ENCODE data around the gene TEX44. TPM values are rescaled to one million over a fixed set of nuclear protein-coding genes. Genes with fewer than 3 reads are reported as not detected.

The TEX44 gene
- total and polyA plus RNA-seq, 2 of the 13 experiments (the other 11 are each of a cell fraction or from before 2014, with no cell fraction given), result not detected

DNA sequence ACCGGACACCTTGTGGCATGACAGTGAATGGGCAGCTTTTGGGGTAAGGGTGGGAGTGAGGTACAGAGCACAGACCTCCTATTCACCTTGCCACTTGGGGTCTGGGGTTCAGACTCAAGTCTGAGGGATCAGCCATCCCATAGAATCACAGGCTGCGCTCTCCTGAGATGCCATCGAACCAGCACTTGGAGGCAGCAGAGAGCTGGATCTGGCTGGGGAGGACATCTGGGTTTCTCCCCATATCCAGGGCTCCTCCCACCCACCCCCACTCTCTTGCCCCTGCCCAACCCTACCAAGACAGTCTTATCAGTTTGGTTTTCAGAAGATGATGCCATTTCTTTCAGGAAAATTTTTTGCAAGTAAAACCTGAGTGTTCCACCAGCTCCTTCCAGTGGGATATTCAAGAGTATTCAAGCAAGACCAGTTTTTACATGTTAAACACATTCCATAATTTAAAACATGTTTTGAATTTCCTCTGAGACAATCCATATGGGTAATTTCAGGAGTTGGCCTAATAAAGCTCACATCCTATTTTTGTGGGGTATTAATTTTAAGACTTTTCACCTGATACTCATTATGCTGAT lies 29.2 kb upstream of the TEX44 start (continued):
- no peak for TF ChIP-seq ZFP91 (CRISPR knock-in tag; IDR thresholded peaks at IDR 0.05; ENCODE audit: borderline replicate concordance)
- TF ChIP-seq ZNF263 (CRISPR knock-in tag; IDR thresholded peaks at IDR 0.05), result peak; percentile 57
- no peak for TF ChIP-seq HDAC1 (CRISPR knock-in tag; IDR thresholded peaks at IDR 0.05)
- no peak for TF ChIP-seq NKX3-1 (CRISPR knock-in tag; IDR thresholded peaks at IDR 0.05)
- TF ChIP-seq, protein P1, sequence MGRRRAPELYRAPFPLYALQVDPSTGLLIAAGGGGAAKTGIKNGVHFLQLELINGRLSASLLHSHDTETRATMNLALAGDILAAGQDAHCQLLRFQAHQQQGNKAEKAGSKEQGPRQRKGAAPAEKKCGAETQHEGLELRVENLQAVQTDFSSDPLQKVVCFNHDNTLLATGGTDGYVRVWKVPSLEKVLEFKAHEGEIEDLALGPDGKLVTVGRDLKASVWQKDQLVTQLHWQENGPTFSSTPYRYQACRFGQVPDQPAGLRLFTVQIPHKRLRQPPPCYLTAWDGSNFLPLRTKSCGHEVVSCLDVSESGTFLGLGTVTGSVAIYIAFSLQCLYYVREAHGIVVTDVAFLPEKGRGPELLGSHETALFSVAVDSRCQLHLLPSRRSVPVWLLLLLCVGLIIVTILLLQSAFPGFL (CRISPR knock-in tag; IDR thresholded peaks at IDR 0.05), result no peak
- TF ChIP-seq NFIB (CRISPR knock-in tag; IDR thresholded peaks at IDR 0.05; ENCODE audit: borderline replicate concordance), result no peak
- no peak for TF ChIP-seq ZNF619 (CRISPR knock-in tag; IDR thresholded peaks at IDR 0.05)
- TF ChIP-seq ASH2L (IDR thresholded peaks at IDR 0.05; ENCODE audit: insufficient read length, low read depth, low read length), result no peak
- TF ChIP-seq, protein P2, sequence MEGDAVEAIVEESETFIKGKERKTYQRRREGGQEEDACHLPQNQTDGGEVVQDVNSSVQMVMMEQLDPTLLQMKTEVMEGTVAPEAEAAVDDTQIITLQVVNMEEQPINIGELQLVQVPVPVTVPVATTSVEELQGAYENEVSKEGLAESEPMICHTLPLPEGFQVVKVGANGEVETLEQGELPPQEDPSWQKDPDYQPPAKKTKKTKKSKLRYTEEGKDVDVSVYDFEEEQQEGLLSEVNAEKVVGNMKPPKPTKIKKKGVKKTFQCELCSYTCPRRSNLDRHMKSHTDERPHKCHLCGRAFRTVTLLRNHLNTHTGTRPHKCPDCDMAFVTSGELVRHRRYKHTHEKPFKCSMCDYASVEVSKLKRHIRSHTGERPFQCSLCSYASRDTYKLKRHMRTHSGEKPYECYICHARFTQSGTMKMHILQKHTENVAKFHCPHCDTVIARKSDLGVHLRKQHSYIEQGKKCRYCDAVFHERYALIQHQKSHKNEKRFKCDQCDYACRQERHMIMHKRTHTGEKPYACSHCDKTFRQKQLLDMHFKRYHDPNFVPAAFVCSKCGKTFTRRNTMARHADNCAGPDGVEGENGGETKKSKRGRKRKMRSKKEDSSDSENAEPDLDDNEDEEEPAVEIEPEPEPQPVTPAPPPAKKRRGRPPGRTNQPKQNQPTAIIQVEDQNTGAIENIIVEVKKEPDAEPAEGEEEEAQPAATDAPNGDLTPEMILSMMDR (CRISPR knock-in tag; IDR thresholded peaks at IDR 0.05), result peak; percentile 76
- TF ChIP-seq, protein P3, sequence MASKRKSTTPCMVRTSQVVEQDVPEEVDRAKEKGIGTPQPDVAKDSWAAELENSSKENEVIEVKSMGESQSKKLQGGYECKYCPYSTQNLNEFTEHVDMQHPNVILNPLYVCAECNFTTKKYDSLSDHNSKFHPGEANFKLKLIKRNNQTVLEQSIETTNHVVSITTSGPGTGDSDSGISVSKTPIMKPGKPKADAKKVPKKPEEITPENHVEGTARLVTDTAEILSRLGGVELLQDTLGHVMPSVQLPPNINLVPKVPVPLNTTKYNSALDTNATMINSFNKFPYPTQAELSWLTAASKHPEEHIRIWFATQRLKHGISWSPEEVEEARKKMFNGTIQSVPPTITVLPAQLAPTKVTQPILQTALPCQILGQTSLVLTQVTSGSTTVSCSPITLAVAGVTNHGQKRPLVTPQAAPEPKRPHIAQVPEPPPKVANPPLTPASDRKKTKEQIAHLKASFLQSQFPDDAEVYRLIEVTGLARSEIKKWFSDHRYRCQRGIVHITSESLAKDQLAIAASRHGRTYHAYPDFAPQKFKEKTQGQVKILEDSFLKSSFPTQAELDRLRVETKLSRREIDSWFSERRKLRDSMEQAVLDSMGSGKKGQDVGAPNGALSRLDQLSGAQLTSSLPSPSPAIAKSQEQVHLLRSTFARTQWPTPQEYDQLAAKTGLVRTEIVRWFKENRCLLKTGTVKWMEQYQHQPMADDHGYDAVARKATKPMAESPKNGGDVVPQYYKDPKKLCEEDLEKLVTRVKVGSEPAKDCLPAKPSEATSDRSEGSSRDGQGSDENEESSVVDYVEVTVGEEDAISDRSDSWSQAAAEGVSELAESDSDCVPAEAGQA (IDR thresholded peaks at IDR 0.05; ENCODE audit: low read depth), result no peak
- TF ChIP-seq, protein P3 (CRISPR knock-in tag; IDR thresholded peaks at IDR 0.05; ENCODE audit: borderline replicate concordance), result no peak
- TF ChIP-seq FOXP4 (CRISPR knock-in tag; IDR thresholded peaks at IDR 0.05), result no peak
- no peak for TF ChIP-seq ZMYM2 (CRISPR knock-in tag; IDR thresholded peaks at IDR 0.05)
- TF ChIP-seq ZNF709 (CRISPR knock-in tag; IDR thresholded peaks at IDR 0.05), result no peak
- no peak for TF ChIP-seq ZNF775 (CRISPR knock-in tag; IDR thresholded peaks at IDR 0.05; ENCODE audit: borderline replicate concordance)
- no peak for TF ChIP-seq ZNF232 (CRISPR knock-in tag; IDR thresholded peaks at IDR 0.05; ENCODE audit: borderline replicate concordance)
- TF ChIP-seq XRCC5 (optimal IDR thresholded peaks at IDR 0.05; ENCODE audit: low read length), result peak; percentile 43
